HCT116 (cell line): ENCODE data around the gene CAMTA2. TPM values are rescaled to one million over a fixed set of nuclear protein-coding genes. Genes with fewer than 3 reads are reported as not detected.
A peak's percentile ranks its signal among the peaks of the same experiment; 100 is the strongest.

Experiments used
- CBX3 ChIP-seq: IDR thresholded peaks from 2 replicates; pipeline ENCODE4 v1.6.1; 2012; ENCODE audit warnings: low read depth
- CEBPB ChIP-seq: IDR thresholded peaks from 2 replicates; pipeline ENCODE4 v1.6.1; 2012; ENCODE audit warnings: low read depth
- EGR1 ChIP-seq: IDR thresholded peaks from 2 replicates; pipeline ENCODE4 v1.6.1; 2012; ENCODE audit warnings: low read depth
- EZH2 ChIP-seq: fragments of 200-600 bp; sonication (generic); IDR thresholded peaks from 2 replicates; pipeline ENCODE4 v1.6.1; 2017; ENCODE audit warnings: antibody characterized with exemption, mixed run types
- POLR2AphosphoS5 ChIP-seq: IDR thresholded peaks from 2 replicates; pipeline ENCODE4 v1.6.1; 2011; ENCODE audit warnings: mild to moderate bottlenecking, low read depth, low read length, moderate library complexity
- SIN3A ChIP-seq: IDR thresholded peaks from 2 replicates; pipeline ENCODE4 v1.6.1; 2012; ENCODE audit warnings: low read depth
- SRF ChIP-seq: IDR thresholded peaks from 2 replicates; pipeline ENCODE4 v1.6.1; 2012; ENCODE audit warnings: low read depth
- TCF7L2 ChIP-seq: IDR thresholded peaks from 2 replicates; pipeline ENCODE4 v1.7.0; 2011; ENCODE audit warnings: borderline replicate concordance, inconsistent platforms; ENCODE audit not compliant: insufficient read depth, insufficient read length; ENCODE audit errors: extremely low read depth
- ZFX ChIP-seq: fragments of 450-650 bp; IDR thresholded peaks from 2 replicates; pipeline ENCODE4 v1.6.1; 2017
- total RNA-seq: library from RNA; stranded (reverse); gene quantifications from one replicate; pipeline ENCODE4 v1.2.1, GENCODE V29; 2021; ENCODE audit not compliant: unreplicated experiment
- TF ChIP-seq, protein P1 (sequence below), 3 experiments: fragments of 200-600 bp in 1 of 3; sonication (generic) in 1 of 3; IDR thresholded peaks in 2 of 3; conservative IDR thresholded peaks in 1 of 3; 2 replicates each; pipeline ENCODE4 v1.5.1; 2012 to 2017; ENCODE audit warnings: low read depth in 2 of 3, low read length in 2 of 3, antibody characterized with exemption in 1 of 3, borderline replicate concordance in 1 of 3, control low read depth in 1 of 3, mild to moderate bottlenecking in 1 of 3, mixed read lengths in 1 of 3, mixed run types in 1 of 3, moderate library complexity in 1 of 3; ENCODE audit not compliant: insufficient read depth in 1 of 3
- TF ChIP-seq, protein P2 (sequence below): IDR thresholded peaks from 2 replicates; pipeline ENCODE4 v1.6.1; 2012; ENCODE audit warnings: low read depth

The CAMTA2 gene
- total RNA-seq, 1 experiment from 2014 or later = 37.8 TPM

DNA sequence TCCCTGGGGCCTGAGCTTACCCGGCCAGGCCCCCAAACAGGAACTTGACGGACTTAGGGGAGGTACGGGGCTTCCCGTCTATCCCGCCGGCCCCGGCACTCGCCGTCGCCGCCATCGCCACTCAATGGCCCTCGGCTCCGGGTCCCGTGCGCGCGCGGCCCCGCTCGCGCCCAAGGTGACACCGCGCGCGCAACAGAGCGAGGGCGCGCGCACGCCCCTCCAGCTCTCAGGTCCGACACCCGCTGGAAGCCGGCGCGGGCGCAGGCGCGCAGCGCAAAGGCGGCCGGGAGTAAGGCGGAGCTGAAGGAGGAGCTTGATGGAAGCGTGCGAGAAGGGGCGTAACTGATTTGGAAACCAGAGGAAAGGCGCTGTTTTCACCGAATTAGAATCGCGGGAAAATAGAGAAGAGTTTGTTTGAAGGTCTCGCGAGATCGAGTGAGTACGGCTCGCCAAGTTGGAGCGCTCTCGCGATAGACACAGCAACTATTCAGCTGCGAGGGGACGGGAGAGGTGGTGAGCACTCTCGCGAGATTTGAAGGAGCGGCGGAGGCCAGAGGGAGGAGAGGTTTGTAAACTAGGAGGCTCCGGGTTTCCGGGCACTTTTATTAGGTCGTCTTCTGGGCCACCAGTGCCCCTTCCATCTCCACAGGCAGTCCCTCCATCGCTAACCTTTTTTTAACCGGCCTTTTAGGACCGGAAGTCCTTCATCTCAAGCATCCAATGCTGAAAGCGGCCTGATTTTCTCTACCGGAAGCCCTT is 47.5 kb downstream of the CAMTA2 start, which contains the start of the genes RNF167 and SLC25A11 (continued):
- TF ChIP-seq ZFX (no peak), CBX3 (no peak), CEBPB (no peak), TCF7L2 (no peak), EZH2 (no peak), POLR2AphosphoS5 (peak; percentile 84), SRF (no peak), SIN3A (peak; percentile 83), EGR1 (no peak)
- TF ChIP-seq, protein P1, sequence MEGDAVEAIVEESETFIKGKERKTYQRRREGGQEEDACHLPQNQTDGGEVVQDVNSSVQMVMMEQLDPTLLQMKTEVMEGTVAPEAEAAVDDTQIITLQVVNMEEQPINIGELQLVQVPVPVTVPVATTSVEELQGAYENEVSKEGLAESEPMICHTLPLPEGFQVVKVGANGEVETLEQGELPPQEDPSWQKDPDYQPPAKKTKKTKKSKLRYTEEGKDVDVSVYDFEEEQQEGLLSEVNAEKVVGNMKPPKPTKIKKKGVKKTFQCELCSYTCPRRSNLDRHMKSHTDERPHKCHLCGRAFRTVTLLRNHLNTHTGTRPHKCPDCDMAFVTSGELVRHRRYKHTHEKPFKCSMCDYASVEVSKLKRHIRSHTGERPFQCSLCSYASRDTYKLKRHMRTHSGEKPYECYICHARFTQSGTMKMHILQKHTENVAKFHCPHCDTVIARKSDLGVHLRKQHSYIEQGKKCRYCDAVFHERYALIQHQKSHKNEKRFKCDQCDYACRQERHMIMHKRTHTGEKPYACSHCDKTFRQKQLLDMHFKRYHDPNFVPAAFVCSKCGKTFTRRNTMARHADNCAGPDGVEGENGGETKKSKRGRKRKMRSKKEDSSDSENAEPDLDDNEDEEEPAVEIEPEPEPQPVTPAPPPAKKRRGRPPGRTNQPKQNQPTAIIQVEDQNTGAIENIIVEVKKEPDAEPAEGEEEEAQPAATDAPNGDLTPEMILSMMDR (IDR thresholded peaks at IDR 0.05 in 2 of 3, conservative IDR thresholded peaks at IDR 0.05 in 1 of 3; ENCODE audit: borderline replicate concordance in 1 of 3, insufficient read depth in 1 of 3, low read depth in 2 of 3, low read length in 2 of 3) = no peak
- TF ChIP-seq, protein P2, sequence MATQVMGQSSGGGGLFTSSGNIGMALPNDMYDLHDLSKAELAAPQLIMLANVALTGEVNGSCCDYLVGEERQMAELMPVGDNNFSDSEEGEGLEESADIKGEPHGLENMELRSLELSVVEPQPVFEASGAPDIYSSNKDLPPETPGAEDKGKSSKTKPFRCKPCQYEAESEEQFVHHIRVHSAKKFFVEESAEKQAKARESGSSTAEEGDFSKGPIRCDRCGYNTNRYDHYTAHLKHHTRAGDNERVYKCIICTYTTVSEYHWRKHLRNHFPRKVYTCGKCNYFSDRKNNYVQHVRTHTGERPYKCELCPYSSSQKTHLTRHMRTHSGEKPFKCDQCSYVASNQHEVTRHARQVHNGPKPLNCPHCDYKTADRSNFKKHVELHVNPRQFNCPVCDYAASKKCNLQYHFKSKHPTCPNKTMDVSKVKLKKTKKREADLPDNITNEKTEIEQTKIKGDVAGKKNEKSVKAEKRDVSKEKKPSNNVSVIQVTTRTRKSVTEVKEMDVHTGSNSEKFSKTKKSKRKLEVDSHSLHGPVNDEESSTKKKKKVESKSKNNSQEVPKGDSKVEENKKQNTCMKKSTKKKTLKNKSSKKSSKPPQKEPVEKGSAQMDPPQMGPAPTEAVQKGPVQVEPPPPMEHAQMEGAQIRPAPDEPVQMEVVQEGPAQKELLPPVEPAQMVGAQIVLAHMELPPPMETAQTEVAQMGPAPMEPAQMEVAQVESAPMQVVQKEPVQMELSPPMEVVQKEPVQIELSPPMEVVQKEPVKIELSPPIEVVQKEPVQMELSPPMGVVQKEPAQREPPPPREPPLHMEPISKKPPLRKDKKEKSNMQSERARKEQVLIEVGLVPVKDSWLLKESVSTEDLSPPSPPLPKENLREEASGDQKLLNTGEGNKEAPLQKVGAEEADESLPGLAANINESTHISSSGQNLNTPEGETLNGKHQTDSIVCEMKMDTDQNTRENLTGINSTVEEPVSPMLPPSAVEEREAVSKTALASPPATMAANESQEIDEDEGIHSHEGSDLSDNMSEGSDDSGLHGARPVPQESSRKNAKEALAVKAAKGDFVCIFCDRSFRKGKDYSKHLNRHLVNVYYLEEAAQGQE = no peak
- TF ChIP-seq, all 23 proteins: peak for 6
